Mucosa of descending colon (tissue), 3 donors: ENCODE results near the gene CDCP1. TPM values are rescaled to one million over a fixed set of nuclear protein-coding genes. Genes with fewer than 3 reads are reported as not detected.

Experiments used
- ATAC-seq: fragments of 200-7000 bp; cut with Tn5 transposase; one replicate; pipeline ENCODE4 v1.9.1; 2020; ENCODE audit warnings: mild to moderate bottlenecking, moderate library complexity
- DNase-seq, 3 donors: peaks; one replicate each; pipeline ENCODE4 v3.0.0-alpha.2; 2020
- H3K36me3 ChIP-seq: fragments of 200-600 bp; one replicate; pipeline ENCODE4 v1.8.0; 2021; ENCODE audit warnings: low read depth, mild to moderate bottlenecking
- H3K4me1 ChIP-seq: fragments of 200-600 bp; one replicate; pipeline ENCODE4 v1.8.0; 2021; ENCODE audit warnings: low read depth, mild to moderate bottlenecking
- H3K4me3 ChIP-seq: fragments of 200-600 bp; one replicate; pipeline ENCODE4 v1.8.0; 2021; ENCODE audit warnings: mild to moderate bottlenecking
- H3K9me3 ChIP-seq: fragments of 200-600 bp; one replicate; pipeline ENCODE4 v1.8.0; 2021; ENCODE audit warnings: mild to moderate bottlenecking
- CTCF ChIP-seq: fragments of 200-600 bp; IDR thresholded peaks from one replicate; pipeline ENCODE4 v1.8.0; 2022; ENCODE audit warnings: antibody characterized with exemption, mild to moderate bottlenecking
- intact Hi-C, 2 donors: fragments of 100-400 bp; cut with DNase I in 1 of 2; cut with micrococcal nuclease in 1 of 2; formaldehyde crosslinking; loops; one replicate each; pipeline versions ENCODE4 v1.11.0 to v1.11.1; 2022; cut with DNase I, micrococcal nuclease
- total RNA-seq, 3 donors: library from RNA; stranded (reverse); fragmentation: NEBNext Ultra II Directional in 2 of 3; extraction: Animal tissue kit (Norgen Biotek cat#: 25700) in 2 of 3; gene quantifications; one replicate each; pipeline versions ENCODE4 v1.2.1 to v1.2.4, GENCODE V29; 2021 to 2023
- donor health status: DM: no; HTN: no; CAD: no; lungs with moderate emphysema.
- donor health status: DM: no; HTN: no; CAD: no.
- donor health status: DM: no; HTN: yes; CAD: no.

Gene CDCP1
- total RNA-seq, 3 donors from 2014 or later, result 57.6 to 111 (median 87.5) TPM

- no peaks in the 10 kb centered on the region for H3K36me3 ChIP-seq
- intact Hi-C loops, result no loop called here
- ATAC-seq (no peak), DNase-seq (no peak)
- H3K4me1 ChIP-seq, result peaks cover 24% of the 10 kb centered on the region
- TF ChIP-seq CTCF, result no peak
- H3K4me3 ChIP-seq, result no peak overlapping the region
- H3K9me3 ChIP-seq, result no peaks in the 10 kb centered on the region
Observed at GRCh38 chr3:45179163-45179562, 33.0 kb upstream of the CDCP1 start.

GRCh38 chr3:45178183-45179023 lies 32.2 kb upstream of the CDCP1 start:
- H3K4me1 ChIP-seq, result peaks cover 17% of the 10 kb centered on the region
- no peaks in the 10 kb centered on the region for H3K9me3 ChIP-seq
- H3K4me3 ChIP-seq, result no peak overlapping the region
- no peaks in the 10 kb centered on the region for H3K36me3 ChIP-seq
- intact Hi-C loops, result no loop called here
- DNase-seq (no peak), ATAC-seq (peak; percentile 24)
- TF ChIP-seq CTCF, result no peak

- ATAC-seq, result no peak
- TF ChIP-seq CTCF, result no peak
- Histone ChIP-seq H3K4me1 (peaks cover 12% of the 10 kb centered on the region), H3K36me3 (no peaks in the 10 kb centered on the region), H3K4me3 (no peak overlapping the region), H3K9me3 (no peaks in the 10 kb centered on the region)
- intact Hi-C loops, result no loop called here
- DNase-seq, result no peak
Observed at GRCh38 chr3:45176912-45177311, 30.7 kb upstream of the CDCP1 start.

GRCh38 chr3:45174234-45174633 lies 28.1 kb upstream of the CDCP1 start:
- Histone ChIP-seq H3K4me3 (no peak overlapping the region), H3K36me3 (no peaks in the 10 kb centered on the region), H3K4me1 (peaks cover 12% of the 10 kb centered on the region), H3K9me3 (no peaks in the 10 kb centered on the region)
- ATAC-seq (no peak), DNase-seq (no peak)
- intact Hi-C loops, result no loop called here
- TF ChIP-seq CTCF, result no peak

- no peaks in the 10 kb centered on the region for H3K9me3 ChIP-seq
- intact Hi-C loops, result no loop called here
- DNase-seq (no peak), ATAC-seq (no peak)
- H3K4me1 ChIP-seq, result peaks cover 9% of the 10 kb centered on the region
- no peak for TF ChIP-seq CTCF
- no peak overlapping the region for H3K4me3 ChIP-seq
- H3K36me3 ChIP-seq, result no peaks in the 10 kb centered on the region
Observed at GRCh38 chr3:45173776-45174175, 27.6 kb upstream of the CDCP1 start.
